ENCODE data around the gene ROCK2. TPM values are rescaled to one million over a fixed set of nuclear protein-coding genes. Genes with fewer than 3 reads are reported as not detected.

Gene ROCK2
- total RNA-seq = 100 to 1,000 TPM in 2 of 4 donors, 10 to 100 TPM in 2; 90.0 to 119 (median 101) TPM

DNA sequence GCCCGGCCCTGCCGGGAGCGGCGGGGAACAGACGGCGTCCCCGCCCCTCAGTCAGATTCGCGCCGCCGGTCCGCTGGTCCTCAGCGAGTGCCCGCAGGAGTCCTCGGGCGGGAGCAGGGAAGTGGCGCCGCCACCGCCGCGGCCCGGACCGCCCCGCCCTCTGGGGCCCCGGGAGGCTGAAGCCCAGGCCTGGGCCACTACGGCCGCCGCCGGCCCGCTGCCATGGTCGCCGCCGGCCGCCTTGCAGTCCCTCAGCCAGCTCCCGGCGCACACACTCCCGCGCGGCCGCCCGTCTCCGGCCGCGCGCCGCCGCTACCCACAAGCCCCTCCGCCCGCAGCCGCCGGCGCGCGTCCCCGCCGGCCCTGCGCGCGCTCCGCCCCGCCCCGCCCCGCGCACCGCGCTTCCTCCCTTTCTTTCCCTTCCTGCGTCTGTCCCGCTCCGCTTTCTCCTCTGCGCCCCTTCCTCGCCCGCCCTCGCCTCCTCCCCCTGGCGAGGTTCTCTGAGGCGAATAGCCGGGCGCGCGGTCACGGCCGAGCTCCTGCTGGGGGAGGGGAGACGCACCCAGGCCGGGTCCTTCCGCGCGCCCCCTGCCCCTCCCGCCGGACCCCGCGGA is at the start of gene ROCK2:
TSS of gene ROCK2 (minus strand) at position 295 of the 614 bp plus-strand sequence. CDS start 500 bp downstream, outside the sequence.
- Histone ChIP-seq H3K27me3 (peaks cover 0 to 3% (median 0%) of the 10 kb centered on the region in 4 donors), H3K9me3 (no peaks in the 10 kb centered on the region), H3K27ac (replicated peaks in 1 of 4) (peak within 1 kb of the TSS; percentile 98 to 100 (median 99)), H3K4me3 (peak within 1 kb of the TSS; percentile 80 to 95 (median 91)), H3K4me1 (peaks cover 19 to 52% (median 48%) of the 10 kb centered on the region in 4 donors), H3K36me3 (no peaks in the 10 kb centered on the region)
- TF ChIP-seq EP300 (IDR thresholded peaks at IDR 0.05) (no peak), POLR2AphosphoS5 (IDR thresholded peaks at IDR 0.05) (peak; percentile 72 to 90), POLR2A (IDR thresholded peaks at IDR 0.05; ENCODE audit: low read depth) (peak; percentile 26), CTCF (IDR thresholded peaks at IDR 0.05) (no peak)
- intact Hi-C loops (cut with DNase I) = loop anchor here (5.0 kb wide), 2 partner anchors 63 to 107 kb away; no protein-coding TSS in a partner anchor
- under 1% methylated on average over 52 of the region's 90 CpGs for WGBS
- DNase-seq (ENCODE audit: extremely low spot score) = peak; percentile 95

DNA sequence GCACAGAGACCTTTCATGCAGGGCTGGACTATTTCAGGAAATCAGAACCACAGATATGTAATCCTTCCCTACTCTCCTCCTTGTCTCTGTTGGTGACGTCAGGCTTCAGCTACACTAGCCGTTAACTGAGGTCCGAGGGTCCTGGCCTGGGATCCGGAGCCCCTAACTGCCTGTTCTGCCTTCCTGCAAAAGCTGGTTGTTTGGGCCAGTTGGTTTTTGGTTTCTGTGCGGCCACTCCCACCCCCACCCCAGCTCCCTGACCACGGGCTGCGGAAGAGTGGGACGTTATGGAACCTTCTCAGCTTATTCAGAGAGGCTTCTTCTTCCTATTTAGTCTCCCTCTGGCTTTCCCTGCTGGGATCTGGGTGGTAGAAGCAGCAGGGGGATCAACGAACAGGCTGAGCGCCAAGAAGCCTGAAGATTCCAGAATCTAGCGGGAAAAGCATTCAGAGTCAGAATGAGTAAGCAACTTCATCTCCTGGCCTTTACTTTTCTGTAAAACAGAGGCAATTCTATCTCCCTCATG is 49.3 kb upstream of the ROCK2 start:
- H3K9me3 ChIP-seq = no peaks in the 10 kb centered on the region
- H3K27me3 ChIP-seq = no peaks in the 10 kb centered on the region
- H3K4me1 ChIP-seq = peaks cover 36 to 72% (median 70%) of the 10 kb centered on the region in 4 donors
- TF ChIP-seq EP300 (IDR thresholded peaks at IDR 0.05) (no peak), CTCF (IDR thresholded peaks at IDR 0.05) (no peak), POLR2A (IDR thresholded peaks at IDR 0.05; ENCODE audit: low read depth) (no peak), POLR2AphosphoS5 (IDR thresholded peaks at IDR 0.05) (no peak)
- peak overlapping the region; percentile 30 to 65 (median 61) for H3K27ac ChIP-seq (replicated peaks in 1 of 4)
- DNase-seq (ENCODE audit: extremely low spot score) = no peak
- no peaks in the 10 kb centered on the region for H3K36me3 ChIP-seq
- WGBS = 64% methylated on average over 10 of the region's 11 CpGs
- intact Hi-C loops (cut with DNase I) = no loop called here
- peak overlapping the region in 1 of 4 donors; percentile 5 for H3K4me3 ChIP-seq

GRCh38 chr2:11391942-11392266 is 47.5 kb upstream of the ROCK2 start:
- Histone ChIP-seq H3K9me3 (no peaks in the 10 kb centered on the region), H3K36me3 (no peaks in the 10 kb centered on the region), H3K4me3 (no peak overlapping the region), H3K4me1 (peaks cover 32 to 81% (median 79%) of the 10 kb centered on the region in 4 donors), H3K27me3 (no peaks in the 10 kb centered on the region), H3K27ac (replicated peaks in 1 of 4) (peak overlapping the region; percentile 64 to 67 (median 64))
- no peak for DNase-seq (ENCODE audit: extremely low spot score)
- TF ChIP-seq EP300 (IDR thresholded peaks at IDR 0.05) = no peak
- TF ChIP-seq POLR2AphosphoS5 (IDR thresholded peaks at IDR 0.05) = peak in 1 of 2 donors; percentile 35
- intact Hi-C loops (cut with DNase I) = no loop called here
- 25% methylated on average over 3 of the region's 3 CpGs for WGBS

DNA sequence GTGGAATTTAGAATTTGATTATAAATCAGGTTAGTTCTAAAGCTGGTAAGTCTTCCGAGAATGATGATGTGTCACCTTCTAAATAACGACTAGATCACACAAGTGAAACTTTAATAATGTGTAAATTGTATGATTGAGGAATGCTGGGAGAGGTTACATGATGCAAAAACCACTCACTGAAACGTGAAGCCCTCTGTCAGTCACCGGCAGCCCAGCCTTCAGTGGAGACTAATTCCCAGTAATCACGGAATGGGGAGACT is 45.9 kb upstream of the ROCK2 start:
- Histone ChIP-seq H3K9me3 (no peaks in the 10 kb centered on the region), H3K27ac (replicated peaks in 1 of 4) (peak overlapping the region; percentile 53 to 60 (median 59)), H3K4me1 (peaks cover 28 to 85% (median 77%) of the 10 kb centered on the region in 4 donors)

More for the DNA sequence above, 45.9 kb upstream of the ROCK2 start:
- intact Hi-C loops (cut with DNase I) = no loop called here
- H3K4me3 ChIP-seq = no peak overlapping the region
- H3K36me3 ChIP-seq = no peaks in the 10 kb centered on the region
- H3K27me3 ChIP-seq = no peaks in the 10 kb centered on the region
- no peak for DNase-seq (ENCODE audit: extremely low spot score)
- TF ChIP-seq POLR2A (IDR thresholded peaks at IDR 0.05; ENCODE audit: low read depth) (no peak), POLR2AphosphoS5 (IDR thresholded peaks at IDR 0.05) (no peak), EP300 (IDR thresholded peaks at IDR 0.05) (no peak), CTCF (IDR thresholded peaks at IDR 0.05) (no peak)
- WGBS = 75% methylated on average over 5 of the region's 5 CpGs
